GM08714 (cell line): ENCODE results near the gene SLC25A11.

Experiments used
- H3K4me3 ChIP-seq: fragments of 200-500 bp; sonication (Bioruptor generic); 2 replicates; pipeline ENCODE4 v1.5.1; 2014; ENCODE audit warnings: mild to moderate bottlenecking, low read length, inconsistent platforms
- ZNF274 ChIP-seq: IDR thresholded peaks from 2 replicates; pipeline ENCODE4 v1.6.1; 2012; ENCODE audit warnings: mild to moderate bottlenecking, low read depth, low read length

SLC25A11 gene

GRCh38 chr17:4892499-4893221 is 47.2 kb downstream of the SLC25A11 start:
- H3K4me3 ChIP-seq, result no peak overlapping the region
- TF ChIP-seq ZNF274, result no peak

GRCh38 chr17:4891411-4892410 is 48.1 kb downstream of the SLC25A11 start:
- no peak for TF ChIP-seq ZNF274
- no peak overlapping the region for H3K4me3 ChIP-seq

DNA sequence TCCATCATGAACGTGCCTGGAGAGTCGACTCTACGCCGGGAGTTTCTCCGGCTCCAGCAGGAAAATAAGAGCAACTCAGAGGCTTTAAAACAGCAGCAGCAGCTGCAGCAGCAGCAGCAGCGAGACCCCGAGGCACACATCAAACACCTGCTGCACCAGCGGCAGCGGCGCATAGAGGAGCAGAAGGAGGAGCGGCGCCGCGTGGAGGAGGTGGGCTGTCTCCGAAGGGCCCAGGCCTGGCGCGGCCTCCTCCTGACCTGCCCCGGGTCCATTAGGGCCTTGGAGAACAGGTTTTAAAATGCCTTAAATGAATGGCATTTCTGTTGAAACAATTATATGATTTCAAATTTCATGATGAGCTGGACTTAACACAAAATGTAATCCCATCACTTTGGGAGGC is 52.3 kb downstream of the SLC25A11 start:
- no peak overlapping the region for H3K4me3 ChIP-seq
- TF ChIP-seq ZNF274, result no peak
